Adrenal gland (tissue), 5 donors: ENCODE data around the gene MRI1.

ENCODE experiments used
- CTCF ChIP-seq, 6 experiments: fragments of 450-650 bp in 4 of 6; fragments of 200-600 bp in 2 of 6; sonication (generic) in 1 of 6; IDR thresholded peaks; 1 replicate in 5 of 6; 2 replicates in 1 of 6; pipeline versions ENCODE4 v1.5.1 to v1.8.0; 2016 to 2021; ENCODE audit warnings: antibody characterized with exemption in 6 of 6, mild to moderate bottlenecking in 2 of 6, moderate library complexity in 1 of 6
- POLR2A ChIP-seq, 2 donors: fragments of 450-650 bp; IDR thresholded peaks; one replicate each; pipeline ENCODE4 v1.6.1; 2017; ENCODE audit warnings: antibody characterized with exemption in 2 of 2, mild to moderate bottlenecking in 2 of 2, moderate library complexity in 1 of 2
- donor health status: DM: no; HTN: no; CAD: no.

- TF ChIP-seq CTCF (IDR thresholded peaks at IDR 0.05) (no peak), POLR2A (IDR thresholded peaks at IDR 0.05) (no peak)
These were observed 20.1 kb upstream of the MRI1 start for GRCh38 chr19:13744174-13744573.
